Caco-2 (cell line): ENCODE results near the gene DDIAS. TPM values are rescaled to one million over a fixed set of nuclear protein-coding genes. Genes with fewer than 3 reads are reported as not detected.
A peak's percentile ranks its signal among the peaks of the same experiment; 100 is the strongest.
"Not testable (repeated sequence)": the region's sequence is repeated elsewhere in the genome, so short reads cannot be mapped to it uniquely, and the experiment has no call there.

ENCODE experiments used
- BruUV-seq: library from RNA; stranded (reverse); fragments of 400-500 nt; replicated peaks from 2 replicates; lab custom pipeline; 2021; lab: Mats Ljungman, UMichigan
- CTCF ChIA-PET: fragments of 300-600 bp; sonication (Branson Sonifier 250); formaldehyde crosslinking; loops from one replicate; lab custom pipeline; 2022; ENCODE audit warnings: antibody characterized with exemption; lab: Charles Lee
- POLR2A ChIA-PET: fragments of 300-600 bp; sonication (Branson Sonifier 250); formaldehyde crosslinking; loops from one replicate; lab custom pipeline; 2022; ENCODE audit warnings: antibody characterized with exemption; lab: Charles Lee
- DNase-seq, 2 experiments: peaks; one replicate each; pipeline versions ENCODE4 v3.0.0 to v3.0.0-alpha.2; 2020 to 2022
- H3K27me3 ChIP-seq: replicated peaks from 2 replicates; pipeline ENCODE4 v1.6.0; 2011; ENCODE audit warnings: low read length; ENCODE audit not compliant: control insufficient read depth, insufficient read depth
- H3K36me3 ChIP-seq: 2 replicates; pipeline ENCODE4 v1.5.1; 2011; ENCODE audit warnings: low read length; ENCODE audit not compliant: control insufficient read depth, insufficient read depth
- H3K4me1 ChIP-seq: fragments of 250-450 bp; sonication (Bioruptor Pico); 2 replicates; pipeline ENCODE4 v1.5.1; 2020; ENCODE audit warnings: mild to moderate bottlenecking
- H3K4me3 ChIP-seq: 2 replicates; pipeline ENCODE4 v1.5.1; 2011; ENCODE audit warnings: low read depth, mild to moderate bottlenecking, control low read depth, low read length
- H3K9me3 ChIP-seq: fragments of 250-450 bp; sonication (Bioruptor Pico); 2 replicates; pipeline ENCODE4 v1.5.1; 2020; ENCODE audit warnings: mild to moderate bottlenecking, moderate library complexity
- H3K27ac Mint-ChIP-seq: one replicate; pipeline ENCODE4 v1.8.0; 2022; ENCODE audit warnings: mixed read lengths; ENCODE audit not compliant: unreplicated experiment
- H3K27me3 Mint-ChIP-seq: one replicate; pipeline ENCODE4 v1.8.0; 2022; ENCODE audit warnings: mixed read lengths; ENCODE audit not compliant: insufficient read depth, unreplicated experiment
- H3K36me3 Mint-ChIP-seq: one replicate; pipeline ENCODE4 v1.8.0; 2022; ENCODE audit warnings: mild to moderate bottlenecking, mixed read lengths; ENCODE audit not compliant: insufficient read depth, unreplicated experiment
- H3K4me1 Mint-ChIP-seq: one replicate; pipeline ENCODE4 v1.8.0; 2022; ENCODE audit warnings: low read depth, mixed read lengths; ENCODE audit not compliant: unreplicated experiment
- H3K4me3 Mint-ChIP-seq: one replicate; pipeline ENCODE4 v1.8.0; 2022; ENCODE audit warnings: mild to moderate bottlenecking, moderate library complexity, mixed read lengths; ENCODE audit not compliant: unreplicated experiment
- H3K9me3 Mint-ChIP-seq: one replicate; pipeline ENCODE4 v1.8.0; 2022; ENCODE audit warnings: mixed read lengths; ENCODE audit not compliant: unreplicated experiment
- intact Hi-C: fragments of 100-400 bp; cut with micrococcal nuclease; formaldehyde crosslinking; loops from one replicate; pipeline ENCODE4 v1.10.0; 2022; ENCODE audit not compliant: unreplicated experiment
- total RNA-seq: library from RNA; stranded (reverse); gene quantifications from 2 replicates; pipeline ENCODE4 v1.2.3, GENCODE V29; 2022
- TF ChIP-seq, protein P1 (sequence below), 2 experiments: fragments of 200-600 bp in 1 of 2; IDR thresholded peaks; 1 replicate in 1 of 2; 2 replicates in 1 of 2; pipeline versions ENCODE4 v1.5.1 to v1.8.0; 2011 to 2022; ENCODE audit warnings: antibody characterized with exemption in 1 of 2, control low read depth in 1 of 2, inconsistent platforms in 1 of 2, low read depth in 1 of 2, low read length in 1 of 2, mild to moderate bottlenecking in 1 of 2, moderate library complexity in 1 of 2; ENCODE audit not compliant: insufficient read depth in 1 of 2, severe bottlenecking in 1 of 2, unreplicated experiment in 1 of 2

Gene DDIAS
- total RNA-seq, 1 experiment from 2014 or later: 22.0 TPM

DNA sequence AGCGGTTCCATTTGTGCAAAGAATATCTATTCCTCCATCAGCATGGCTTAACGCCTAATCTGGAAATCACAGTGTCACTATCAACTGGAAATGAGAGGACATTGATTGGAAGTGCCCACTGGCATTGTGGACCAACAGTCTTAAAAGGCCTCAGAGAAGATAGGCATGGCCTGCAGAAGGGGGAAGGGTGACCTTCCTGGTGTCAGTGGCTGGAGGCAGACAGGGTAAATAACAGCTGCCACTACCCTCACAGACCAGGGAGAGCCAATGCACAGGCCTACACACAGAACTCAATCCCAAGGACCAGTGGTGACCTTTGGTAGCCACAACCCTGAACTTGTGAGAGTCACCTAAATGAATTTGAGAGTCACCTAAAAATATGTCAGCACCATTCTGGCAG lies 36.0 kb downstream of the DDIAS start:
- no peaks in the 10 kb centered on the region for H3K27me3 ChIP-seq
- CTCF ChIA-PET: no interaction called here
- no peaks in the 10 kb centered on the region for H3K4me1 Mint-ChIP-seq
- H3K27ac Mint-ChIP-seq: no peak overlapping the region
- H3K36me3 ChIP-seq: no peaks in the 10 kb centered on the region
- H3K4me1 ChIP-seq: no peaks in the 10 kb centered on the region
- H3K9me3 Mint-ChIP-seq: peaks cover 23% of the 10 kb centered on the region
- DNase-seq: no peak
- TF ChIP-seq, protein P1, sequence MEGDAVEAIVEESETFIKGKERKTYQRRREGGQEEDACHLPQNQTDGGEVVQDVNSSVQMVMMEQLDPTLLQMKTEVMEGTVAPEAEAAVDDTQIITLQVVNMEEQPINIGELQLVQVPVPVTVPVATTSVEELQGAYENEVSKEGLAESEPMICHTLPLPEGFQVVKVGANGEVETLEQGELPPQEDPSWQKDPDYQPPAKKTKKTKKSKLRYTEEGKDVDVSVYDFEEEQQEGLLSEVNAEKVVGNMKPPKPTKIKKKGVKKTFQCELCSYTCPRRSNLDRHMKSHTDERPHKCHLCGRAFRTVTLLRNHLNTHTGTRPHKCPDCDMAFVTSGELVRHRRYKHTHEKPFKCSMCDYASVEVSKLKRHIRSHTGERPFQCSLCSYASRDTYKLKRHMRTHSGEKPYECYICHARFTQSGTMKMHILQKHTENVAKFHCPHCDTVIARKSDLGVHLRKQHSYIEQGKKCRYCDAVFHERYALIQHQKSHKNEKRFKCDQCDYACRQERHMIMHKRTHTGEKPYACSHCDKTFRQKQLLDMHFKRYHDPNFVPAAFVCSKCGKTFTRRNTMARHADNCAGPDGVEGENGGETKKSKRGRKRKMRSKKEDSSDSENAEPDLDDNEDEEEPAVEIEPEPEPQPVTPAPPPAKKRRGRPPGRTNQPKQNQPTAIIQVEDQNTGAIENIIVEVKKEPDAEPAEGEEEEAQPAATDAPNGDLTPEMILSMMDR (IDR thresholded peaks at IDR 0.05; ENCODE audit: insufficient read depth in 1 of 2, low read depth in 1 of 2, low read length in 1 of 2, severe bottlenecking in 1 of 2, unreplicated experiment in 1 of 2): no peak
- H3K4me3 ChIP-seq: no peak overlapping the region
- BruUV-seq: no TSS peak
- H3K4me3 Mint-ChIP-seq: no peak overlapping the region
- intact Hi-C loops: no loop called here
- no peaks in the 10 kb centered on the region; the same call in 1 of the 2 replicates for H3K9me3 ChIP-seq
- H3K27me3 Mint-ChIP-seq: no peaks in the 10 kb centered on the region
- POLR2A ChIA-PET: no interaction called here
- H3K36me3 Mint-ChIP-seq: peaks cover 12% of the 10 kb centered on the region

DNA sequence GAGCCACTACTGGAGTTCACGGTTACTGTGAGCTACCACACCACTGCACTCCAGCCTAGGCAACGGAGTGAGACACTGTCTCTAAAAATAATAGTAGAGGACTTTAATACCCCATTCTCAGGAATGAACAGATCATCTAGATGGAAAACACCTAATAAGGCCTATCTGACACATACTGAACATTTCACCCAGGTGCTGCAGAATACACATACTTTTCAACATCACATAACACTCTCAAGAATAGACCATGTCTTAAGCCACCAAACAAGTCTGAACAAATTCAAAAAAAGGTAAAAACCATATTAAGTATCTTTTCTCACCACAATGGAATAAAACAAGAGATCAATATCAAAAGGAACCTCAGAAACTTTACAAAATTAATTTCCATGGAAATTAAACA lies 37.9 kb downstream of the DDIAS start:
- Mint-ChIP-seq H3K4me1 (no peaks in the 10 kb centered on the region), H3K27me3 (no peaks in the 10 kb centered on the region), H3K9me3 (peaks cover 23% of the 10 kb centered on the region), H3K27ac (no peak overlapping the region), H3K36me3 (no peaks in the 10 kb centered on the region), H3K4me3 (no peak overlapping the region)
- Histone ChIP-seq H3K9me3 (peaks cover 3% of the 10 kb centered on the region; the same call in 1 of the 2 replicates), H3K36me3 (no peaks in the 10 kb centered on the region), H3K4me1 (peaks cover 13% of the 10 kb centered on the region), H3K27me3 (no peaks in the 10 kb centered on the region), H3K4me3 (no peak overlapping the region)
- intact Hi-C loops: no loop called here
- ChIA-PET POLR2A (no interaction called here), CTCF (interaction anchor here (0.7 kb wide), 1 partner anchor 14 kb away, joined by 3 read pairs; no protein-coding TSS in a partner anchor)
- TF ChIP-seq, protein P1 (IDR thresholded peaks at IDR 0.05; ENCODE audit: insufficient read depth in 1 of 2, low read depth in 1 of 2, low read length in 1 of 2, severe bottlenecking in 1 of 2, unreplicated experiment in 1 of 2): no peak
- BruUV-seq: no TSS peak
- DNase-seq: no peak

GRCh38 chr11:82942376-82942775 lies 40.8 kb downstream of the DDIAS start:
- intact Hi-C loops: no loop called here
- Mint-ChIP-seq H3K9me3 (peaks cover 23% of the 10 kb centered on the region), H3K36me3 (no peaks in the 10 kb centered on the region), H3K4me1 (no peaks in the 10 kb centered on the region), H3K4me3 (no peak overlapping the region), H3K27ac (no peak overlapping the region), H3K27me3 (no peaks in the 10 kb centered on the region)
- no peak for DNase-seq
- H3K9me3 ChIP-seq: peaks cover 3% of the 10 kb centered on the region; the same call in 1 of the 2 replicates
- ChIA-PET CTCF (no interaction called here), POLR2A (interaction anchor here (0.5 kb wide), 1 partner anchor 10 kb away, joined by 3 read pairs; no protein-coding TSS in a partner anchor)
- no peaks in the 10 kb centered on the region for H3K36me3 ChIP-seq
- H3K4me3 ChIP-seq: no peak overlapping the region
- TF ChIP-seq, protein P1 (IDR thresholded peaks at IDR 0.05; ENCODE audit: insufficient read depth in 1 of 2, low read depth in 1 of 2, low read length in 1 of 2, severe bottlenecking in 1 of 2, unreplicated experiment in 1 of 2): no peak
- H3K4me1 ChIP-seq: peaks cover 13% of the 10 kb centered on the region
- no peaks in the 10 kb centered on the region for H3K27me3 ChIP-seq
- BruUV-seq: no TSS peak

DNA sequence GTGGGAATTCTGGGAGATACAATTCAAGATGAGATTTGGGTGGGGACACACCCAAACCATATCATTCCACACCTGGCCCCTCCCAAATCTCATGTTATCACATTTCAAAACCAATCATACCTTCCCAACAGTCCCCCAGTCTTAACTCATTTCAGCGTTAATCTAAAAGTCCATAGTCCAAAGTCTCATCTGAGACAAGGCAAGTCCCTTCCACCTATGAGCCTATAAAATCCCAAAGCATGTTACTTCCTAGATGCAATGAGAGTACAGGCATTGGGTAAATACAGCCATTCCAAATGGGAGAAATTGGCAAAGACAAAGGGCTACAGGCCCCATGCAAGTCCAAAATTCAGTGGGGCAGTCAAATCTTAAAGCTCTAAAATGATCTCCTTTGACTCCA lies 41.9 kb downstream of the DDIAS start:
- peaks cover 23% of the 10 kb centered on the region for H3K9me3 Mint-ChIP-seq
- CTCF ChIA-PET: interaction anchor here (1.2 kb wide), 1 partner anchor 16 kb away, joined by 3 read pairs; no protein-coding TSS in a partner anchor
- H3K4me3 Mint-ChIP-seq, H3K4me3 ChIP-seq, H3K27ac Mint-ChIP-seq, H3K36me3 ChIP-seq, BruUV-seq, H3K4me1 Mint-ChIP-seq, H3K27me3 ChIP-seq, POLR2A ChIA-PET, H3K27me3 Mint-ChIP-seq, H3K9me3 ChIP-seq, H3K36me3 Mint-ChIP-seq, intact Hi-C loops: not testable (repeated sequence)
- DNase-seq: peak in 1 of 2 experiments; percentile 14
- H3K4me1 ChIP-seq: peaks cover 13% of the 10 kb centered on the region
